Lower lobe of right lung (tissue), 2 donors: ENCODE results near the gene LMBRD2. TPM values are rescaled to one million over a fixed set of nuclear protein-coding genes. Genes with fewer than 3 reads are reported as not detected.

ENCODE experiments used
- ATAC-seq, 2 donors: fragments of 200-7000 bp; cut with Tn5 transposase; one replicate each; pipeline ENCODE4 v1.9.1; 2020 to 2022; ENCODE audit warnings: mild to moderate bottlenecking in 2 of 2, moderate library complexity in 2 of 2
- DNase-seq: peaks from one replicate; pipeline ENCODE4 v3.0.0-alpha.2; 2020
- H3K27ac ChIP-seq: fragments of 200-600 bp; one replicate; pipeline ENCODE4 v1.8.0; 2022
- H3K27me3 ChIP-seq: fragments of 200-600 bp; one replicate; pipeline ENCODE4 v1.8.0; 2022; ENCODE audit warnings: low read depth
- H3K36me3 ChIP-seq: fragments of 200-600 bp; one replicate; pipeline ENCODE4 v1.8.0; 2022; ENCODE audit warnings: mild to moderate bottlenecking
- H3K4me1 ChIP-seq: fragments of 200-600 bp; one replicate; pipeline ENCODE4 v1.8.0; 2022
- H3K4me3 ChIP-seq: fragments of 200-600 bp; one replicate; pipeline ENCODE4 v1.8.0; 2022; ENCODE audit warnings: mild to moderate bottlenecking
- H3K9me3 ChIP-seq: fragments of 200-600 bp; one replicate; pipeline ENCODE4 v1.8.0; 2022
- CTCF ChIP-seq: fragments of 200-600 bp; IDR thresholded peaks from one replicate; pipeline ENCODE4 v1.8.0; 2022; ENCODE audit warnings: antibody characterized with exemption, mild to moderate bottlenecking
- intact Hi-C: fragments of 100-400 bp; cut with DNase I; formaldehyde crosslinking; loops from one replicate; pipeline ENCODE4 v1.11.0; 2022
- microRNA-seq: library from miRNA; unstranded; fragments of <30 nt; microRNA quantifications from one replicate; pipeline ENCODE4 v1.2.0, GENCODE V29; 2020; ENCODE audit warnings: borderline number of aligned reads
- total RNA-seq: library from RNA; stranded (reverse); fragmentation: NEBNext Ultra II Directional; extraction: Animal tissue kit (Norgen Biotek cat#: 25700); gene quantifications from one replicate; pipeline ENCODE4 v1.2.1, GENCODE V29; 2021
- donor health status: DM: no; HTN: yes; CAD: no; lungs with severe emphysema.

LMBRD2 gene
- total RNA-seq, 1 donor from 2014 or later = 12.1 TPM

GRCh38 chr5:36055984-36056383 lies 95.7 kb downstream of the LMBRD2 start:
- Histone ChIP-seq H3K27ac (no peak overlapping the region), H3K36me3 (no peaks in the 10 kb centered on the region), H3K9me3 (no peaks in the 10 kb centered on the region), H3K27me3 (no peaks in the 10 kb centered on the region), H3K4me3 (no peak overlapping the region), H3K4me1 (no peaks in the 10 kb centered on the region)
- intact Hi-C loops = no loop called here
- no peak for DNase-seq
- no peak for ATAC-seq
- no peak for TF ChIP-seq CTCF

DNA sequence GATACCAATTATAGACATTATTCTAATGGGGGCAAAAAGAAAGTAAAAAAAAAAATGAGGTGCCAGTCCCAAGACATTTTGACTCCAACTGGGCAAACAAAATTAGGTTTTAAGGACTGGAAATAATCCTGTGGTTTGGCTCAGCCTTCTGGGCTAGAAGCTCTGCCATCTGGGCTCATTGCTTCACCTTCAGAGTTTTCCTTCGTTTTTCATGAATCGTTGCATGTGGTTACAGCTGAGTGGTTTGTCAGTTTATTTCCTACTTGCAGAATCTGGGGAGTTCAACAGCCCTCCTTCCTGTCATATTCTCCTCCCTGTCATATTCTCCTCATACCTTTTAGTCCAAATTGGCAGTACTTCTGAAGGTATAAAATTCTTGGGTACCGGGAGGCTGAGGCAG lies 97.0 kb downstream of the LMBRD2 start:
- Histone ChIP-seq H3K27ac (no peak overlapping the region), H3K4me3 (no peak overlapping the region), H3K36me3 (no peaks in the 10 kb centered on the region), H3K27me3 (no peaks in the 10 kb centered on the region), H3K9me3 (no peaks in the 10 kb centered on the region), H3K4me1 (no peaks in the 10 kb centered on the region)
- TF ChIP-seq CTCF = no peak
- ATAC-seq (no peak), DNase-seq (no peak)
- intact Hi-C loops = no loop called here

GRCh38 chr5:36052538-36052937 lies 99.1 kb downstream of the LMBRD2 start:
- Histone ChIP-seq H3K36me3 (no peaks in the 10 kb centered on the region), H3K27ac (no peak overlapping the region), H3K4me1 (no peaks in the 10 kb centered on the region), H3K4me3 (no peak overlapping the region), H3K9me3 (no peaks in the 10 kb centered on the region), H3K27me3 (no peaks in the 10 kb centered on the region)
- intact Hi-C loops = no loop called here
- ATAC-seq (no peak), DNase-seq (no peak)
- TF ChIP-seq CTCF = no peak

GRCh38 chr5:36049949-36050348 lies 101.7 kb downstream of the LMBRD2 start:
- no peak for TF ChIP-seq CTCF
- no peak for DNase-seq
- Histone ChIP-seq H3K4me1 (no peaks in the 10 kb centered on the region), H3K9me3 (no peaks in the 10 kb centered on the region), H3K27ac (no peak overlapping the region), H3K4me3 (no peak overlapping the region), H3K27me3 (no peaks in the 10 kb centered on the region), H3K36me3 (no peaks in the 10 kb centered on the region)
- no peak for ATAC-seq
- intact Hi-C loops = no loop called here

Small RNA genes lying within 50 kb of the gene (microRNA-seq; reads per million reads assigned to microRNA genes)
- gene MIR580 = not detected

Other genes starting within 250 kb of the LMBRD2 start
- gene CAPSL, start 213.3 kb downstream of the LMBRD2 start, total RNA-seq = 8.7 TPM
- gene UGT3A1, start 160.5 kb downstream of the LMBRD2 start, total RNA-seq = not detected
- gene UGT3A2, start 85.0 kb downstream of the LMBRD2 start, total RNA-seq = not detected
- gene SKP2, start 224 bp upstream of the LMBRD2 start, total RNA-seq = 15.6 TPM
- gene NADK2, start 90.0 kb upstream of the LMBRD2 start, total RNA-seq = 19.1 TPM
- 2.8 TPM for gene RANBP3L, start 150.0 kb upstream of the LMBRD2 start, total RNA-seq